Fibroblast of skin of right quadriceps (primary cell): Measurements from ENCODE around the gene WWOX.

Source experiments
- DNase-seq: peaks from one replicate; pipeline ENCODE4 v3.0.0-alpha.2; 2013

Gene WWOX

DNA sequence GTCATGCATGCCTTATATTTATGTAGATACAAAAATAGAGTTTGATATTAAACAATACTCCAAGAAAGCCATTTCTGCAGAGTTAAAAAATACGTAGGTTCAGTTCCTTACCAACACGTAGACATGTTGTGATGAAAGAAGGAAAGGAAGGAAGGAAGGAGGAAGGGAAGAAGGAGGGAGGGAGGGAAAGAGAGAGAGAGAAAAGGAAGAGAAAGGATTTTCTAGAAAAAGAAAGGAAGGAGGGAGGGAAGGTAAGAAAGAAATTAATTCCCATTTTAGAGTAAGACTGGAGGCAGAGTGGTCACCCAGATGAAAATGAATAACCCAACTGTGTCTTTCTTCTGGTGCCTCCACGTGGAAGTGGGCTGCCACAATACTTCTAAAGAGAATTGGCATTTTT lies 652.1 kb downstream of the WWOX start:
- no peak for DNase-seq

DNA sequence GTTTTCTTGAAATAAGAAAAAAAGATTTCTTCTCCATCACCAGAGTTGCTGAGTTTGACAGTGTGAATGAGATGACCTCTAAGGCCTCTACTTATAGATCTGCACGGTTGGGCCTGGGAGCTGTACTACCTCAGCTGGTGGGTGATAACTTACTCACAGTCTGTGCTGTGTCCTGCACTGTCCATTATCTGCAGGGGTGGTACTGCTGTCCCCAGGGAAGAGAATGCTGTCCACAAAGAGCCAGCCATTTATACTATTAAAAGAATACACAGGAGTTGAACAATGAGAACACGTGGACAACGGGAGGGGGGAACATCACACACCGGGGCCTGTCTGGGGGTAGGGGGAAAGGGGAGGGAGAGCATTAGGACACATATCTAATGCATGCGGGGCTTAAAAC lies 655.3 kb downstream of the WWOX start:
- DNase-seq: no peak

DNA sequence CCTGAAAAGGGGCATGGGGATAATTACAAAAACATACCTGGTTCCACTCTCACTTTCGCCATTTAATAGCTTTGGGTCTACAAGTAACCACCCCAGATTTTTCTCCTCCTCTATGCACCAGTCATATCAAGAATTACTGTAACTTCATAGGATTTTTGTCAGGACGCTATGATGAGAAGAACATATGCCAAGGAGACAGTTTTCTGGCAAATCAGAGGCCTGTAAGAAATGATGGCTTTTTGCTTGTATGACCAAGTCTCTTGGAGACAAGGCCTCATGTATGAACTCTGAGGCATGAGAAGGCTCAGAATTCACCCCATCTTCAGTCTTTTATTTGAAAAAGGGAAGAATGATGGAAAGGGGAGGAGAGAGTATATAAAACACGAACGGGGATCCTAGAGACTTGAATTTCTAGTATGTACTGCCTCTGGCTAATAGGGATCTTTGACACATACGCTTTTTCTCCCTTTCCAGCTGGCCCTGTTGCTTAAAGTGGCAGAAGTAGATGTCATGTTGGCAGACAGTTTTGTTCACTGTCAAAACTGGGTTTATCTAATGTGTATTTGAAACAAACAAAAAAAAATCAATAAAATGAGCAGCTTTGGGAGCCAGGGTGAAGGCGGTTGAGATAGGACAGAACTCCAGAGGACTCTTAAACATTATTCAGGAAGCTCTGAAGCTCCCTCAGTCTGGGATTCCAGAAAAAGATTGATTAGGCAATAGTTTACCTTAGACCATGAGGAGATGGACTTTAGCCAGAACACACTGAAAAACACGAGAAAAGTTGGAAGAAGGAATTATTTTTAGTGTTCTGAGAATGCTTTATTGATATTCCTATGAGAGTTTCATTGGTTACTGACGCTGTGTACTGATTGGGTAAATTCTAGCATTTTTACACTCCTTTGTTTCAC lies 656.6 kb downstream of the WWOX start:
- DNase-seq: no peak

DNA sequence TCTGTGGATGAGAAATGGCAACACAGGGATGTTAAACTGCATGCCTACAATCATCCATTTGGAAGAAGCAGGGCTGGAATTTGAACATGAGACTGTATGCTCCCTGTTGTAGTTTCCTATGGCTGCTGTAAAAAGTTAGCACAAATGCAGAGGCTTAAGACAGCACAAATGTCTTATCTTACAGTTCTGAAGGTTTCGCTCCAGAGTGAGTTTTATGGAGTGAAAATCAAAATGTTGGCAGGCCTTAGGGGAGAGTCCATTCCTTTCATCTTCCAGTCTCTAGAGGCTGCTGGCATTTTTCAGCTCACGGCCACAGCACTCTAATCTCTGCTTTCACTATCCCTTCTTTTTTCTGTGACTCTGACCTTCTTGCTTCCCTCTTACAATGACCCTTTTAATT lies 660.1 kb downstream of the WWOX start:
- DNase-seq: no peak

DNA sequence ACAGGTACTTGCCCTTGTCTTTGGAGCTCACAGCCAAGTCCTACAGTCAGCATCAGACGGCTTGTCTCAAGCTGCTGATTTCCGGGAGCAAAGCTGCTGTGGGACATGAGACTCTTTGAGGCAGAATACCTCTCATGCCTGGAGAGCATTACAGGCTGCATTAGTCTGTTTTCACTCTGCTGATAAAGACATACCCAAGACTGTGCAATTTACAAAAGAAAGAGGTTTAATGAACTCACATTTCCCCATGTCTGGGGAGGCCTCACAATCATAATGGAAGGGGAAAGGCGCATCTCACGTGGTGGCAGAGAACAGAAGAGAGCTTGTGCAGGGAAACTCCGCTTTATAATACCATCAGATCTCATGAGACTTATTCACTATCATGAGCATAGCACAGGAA lies 661.2 kb downstream of the WWOX start:
- no peak for DNase-seq

DNA sequence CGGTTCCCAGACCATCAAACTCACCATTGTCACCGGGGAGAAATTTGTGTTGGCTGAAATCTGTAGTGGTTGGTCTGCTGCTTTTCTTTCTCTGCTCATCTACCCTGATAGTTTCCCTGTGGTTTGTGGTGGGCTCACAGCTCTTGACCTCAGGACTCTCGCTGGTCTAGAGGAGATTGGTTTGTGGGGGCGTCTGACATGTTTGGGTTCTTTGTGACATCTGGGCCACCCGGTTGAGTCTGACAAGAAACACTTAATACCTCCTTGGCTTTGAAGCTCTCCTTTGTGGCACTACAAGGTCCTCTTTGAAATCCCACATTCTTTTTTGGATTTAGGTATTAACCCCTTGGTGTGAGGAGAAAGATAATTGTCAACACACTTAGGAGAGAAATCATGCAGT lies 662.0 kb downstream of the WWOX start:
- no peak for DNase-seq

DNA sequence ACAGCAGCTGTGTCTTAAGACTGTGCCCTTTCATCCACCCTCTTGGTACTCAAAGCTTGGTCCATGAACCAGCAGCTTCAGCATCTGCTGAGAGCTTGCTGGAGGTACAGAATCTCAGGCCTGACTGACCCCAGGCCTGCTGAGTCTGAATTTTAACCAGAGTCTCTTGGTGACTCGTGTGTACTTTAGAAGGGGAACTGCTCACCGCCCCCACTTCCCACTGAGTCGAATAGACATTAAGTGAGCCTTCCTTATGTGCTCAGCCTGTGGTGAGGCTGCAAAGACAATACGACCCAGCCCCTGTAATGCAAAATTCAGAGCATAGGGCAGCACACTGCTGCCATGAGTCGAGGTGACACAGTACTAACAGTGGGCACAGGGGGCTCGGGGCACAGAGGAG lies 662.8 kb downstream of the WWOX start:
- no peak for DNase-seq

DNA sequence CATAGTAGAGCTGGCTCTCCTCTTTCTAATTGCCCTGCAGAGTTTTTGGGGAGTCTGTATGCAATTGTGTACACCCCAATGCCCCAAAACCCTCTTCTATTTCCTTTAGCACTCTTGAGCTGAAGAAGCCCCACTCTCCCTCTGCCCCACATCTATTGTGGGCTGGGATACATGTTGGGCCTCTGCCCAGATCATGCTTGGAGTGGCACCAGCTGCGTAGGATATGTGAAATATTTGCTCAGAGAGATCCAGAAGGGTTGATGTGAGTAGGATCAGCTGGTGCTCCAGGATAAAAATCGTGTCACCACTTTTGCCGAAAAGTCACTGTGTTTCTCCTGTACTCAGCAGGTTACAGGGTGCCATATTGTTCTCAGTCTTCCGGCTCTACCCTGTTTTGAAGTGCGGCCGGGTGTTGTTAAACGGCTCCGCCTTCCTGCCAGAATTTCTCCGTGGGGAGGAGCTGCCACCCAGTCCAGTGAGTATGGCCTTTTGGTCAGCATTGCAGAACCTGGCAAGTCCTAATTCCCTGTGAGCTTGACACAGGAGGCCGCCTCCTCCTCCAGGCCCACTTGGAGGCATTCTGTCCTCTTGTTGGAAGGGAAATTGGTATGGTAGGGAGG lies 664.5 kb downstream of the WWOX start:
- no peak for DNase-seq

DNA sequence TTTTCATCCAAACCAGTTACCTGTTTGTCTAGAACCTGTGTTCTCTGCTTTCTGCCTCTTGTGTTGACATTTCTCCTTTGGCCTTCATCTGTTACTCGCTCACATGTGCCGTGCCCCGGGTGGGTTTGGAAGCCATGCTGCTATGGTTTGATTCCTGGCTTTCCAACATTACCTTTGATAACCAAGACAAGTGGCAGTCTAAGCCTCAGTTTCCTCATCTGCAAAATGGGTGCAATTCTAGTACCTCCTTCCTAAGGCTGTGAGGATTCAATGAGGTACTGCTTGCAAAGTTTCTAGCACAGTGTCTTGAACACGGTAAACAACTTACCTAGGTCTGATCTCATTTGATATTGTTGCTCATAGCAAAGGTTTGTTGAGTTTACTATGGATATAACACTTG lies 665.0 kb downstream of the WWOX start:
- no peak for DNase-seq

DNA sequence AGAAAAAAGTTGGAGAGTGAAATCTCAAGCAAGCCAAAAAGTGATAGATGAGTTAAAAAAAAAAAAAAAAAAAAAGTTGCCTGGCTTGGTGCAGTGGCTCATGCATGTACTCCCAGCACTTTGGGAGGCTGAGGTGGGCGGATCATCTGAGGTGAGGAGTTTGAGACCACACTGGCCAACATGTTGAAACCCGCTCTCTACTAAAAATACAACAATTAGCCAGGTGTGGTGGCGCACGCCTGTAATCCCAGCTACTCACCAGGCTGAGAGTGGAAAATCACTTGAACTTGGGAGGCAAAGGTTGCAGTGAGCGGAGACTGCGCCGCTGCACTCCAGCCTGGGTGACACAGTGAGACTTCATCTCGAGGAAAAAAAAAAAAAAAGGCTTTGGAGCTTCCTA lies 668.8 kb downstream of the WWOX start:
- no peak for DNase-seq

DNA sequence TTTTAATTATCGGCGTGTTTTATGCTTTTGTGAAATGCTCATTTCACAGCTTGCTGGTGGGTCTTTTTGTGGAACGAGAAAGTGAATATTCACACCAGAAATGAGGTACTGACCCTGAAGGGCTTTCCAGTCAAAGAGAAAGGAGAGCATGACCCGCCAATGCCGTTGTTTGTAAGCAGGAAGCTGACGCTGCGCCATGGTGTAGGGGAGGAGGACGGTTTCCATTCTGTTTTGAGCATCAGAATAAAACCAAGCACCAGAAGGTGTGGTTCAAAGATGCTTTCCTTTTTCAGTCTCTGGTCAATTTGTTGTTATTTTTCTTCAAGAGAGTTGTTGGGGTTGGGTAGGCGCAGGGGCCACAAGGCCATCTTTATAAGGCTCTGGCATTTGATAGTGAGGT lies 669.3 kb downstream of the WWOX start:
- DNase-seq: no peak

DNA sequence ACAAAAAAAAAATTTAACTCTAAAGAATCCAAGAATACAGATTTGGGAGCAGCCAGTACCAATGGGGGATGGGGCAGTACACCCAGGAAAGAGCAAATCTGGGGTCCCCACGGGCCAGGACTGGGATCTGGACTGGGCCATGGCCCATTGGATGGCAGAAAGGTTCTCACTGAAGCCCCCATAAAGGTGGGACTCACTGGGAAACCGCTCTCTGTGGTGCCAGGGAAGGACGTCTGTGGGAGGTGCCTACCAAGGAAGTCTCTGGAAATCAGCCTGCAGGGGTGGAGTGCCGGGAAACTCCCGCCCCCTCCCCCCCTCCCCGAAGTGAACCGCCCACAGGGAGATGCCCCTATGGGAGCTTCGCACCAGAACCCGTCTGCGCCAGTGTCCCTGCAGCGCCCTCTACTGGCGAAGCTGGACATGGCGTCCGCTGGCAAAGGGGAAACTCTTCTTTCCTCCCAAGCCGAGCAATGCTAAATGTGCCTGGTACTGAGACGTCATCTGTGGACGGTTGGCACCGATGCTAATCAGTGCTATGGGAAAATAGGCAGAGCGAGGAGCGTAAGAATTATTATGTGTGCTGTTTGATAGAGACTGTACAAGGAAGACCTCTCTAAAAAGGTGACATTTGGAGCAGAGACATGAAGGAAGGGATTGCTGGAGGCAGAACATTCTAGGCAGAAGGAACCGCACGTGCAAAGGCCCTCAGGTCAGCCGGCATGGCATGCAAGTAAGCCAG lies 671.1 kb downstream of the WWOX start:
- DNase-seq: peak; percentile 23

DNA sequence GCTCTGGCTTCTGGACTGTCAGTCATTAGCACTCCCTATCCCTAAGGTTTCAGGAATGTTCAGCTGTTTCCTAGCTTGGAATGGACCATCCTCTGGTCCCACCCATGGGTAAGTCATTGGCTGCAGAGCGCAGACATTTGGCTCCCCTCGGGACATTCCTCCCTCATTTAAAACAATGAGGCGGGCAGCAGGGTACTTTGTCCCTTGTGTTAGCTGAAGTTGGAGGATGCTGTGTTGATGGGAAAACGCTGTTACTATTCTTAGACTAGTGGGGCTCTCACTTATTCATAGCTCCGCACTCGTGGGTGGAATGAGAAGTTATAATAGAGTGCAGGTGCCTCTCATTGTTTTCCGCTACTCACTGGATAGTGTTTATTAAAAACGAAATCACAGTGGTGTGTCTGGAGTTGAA lies 673.8 kb downstream of the WWOX start:
- no peak for DNase-seq

DNA sequence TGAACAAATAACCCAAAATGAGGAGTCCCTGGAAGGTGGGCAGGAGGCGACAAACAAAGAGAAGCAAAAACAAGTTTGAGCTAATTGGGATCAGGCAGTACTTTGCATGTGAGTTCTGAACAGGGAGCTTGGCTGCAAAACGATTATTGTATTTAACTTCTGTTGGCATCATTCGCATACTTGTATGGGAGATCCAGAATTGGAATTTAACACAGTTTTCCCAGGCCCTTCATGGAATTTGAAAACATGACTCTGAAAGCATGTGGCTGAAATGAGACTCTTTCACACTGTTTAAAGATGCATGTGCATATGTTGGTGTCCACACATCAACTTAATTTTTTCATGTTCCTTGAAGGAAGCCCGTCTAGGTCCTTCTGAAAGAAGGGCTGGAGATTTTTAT lies 674.3 kb downstream of the WWOX start:
- DNase-seq: no peak

DNA sequence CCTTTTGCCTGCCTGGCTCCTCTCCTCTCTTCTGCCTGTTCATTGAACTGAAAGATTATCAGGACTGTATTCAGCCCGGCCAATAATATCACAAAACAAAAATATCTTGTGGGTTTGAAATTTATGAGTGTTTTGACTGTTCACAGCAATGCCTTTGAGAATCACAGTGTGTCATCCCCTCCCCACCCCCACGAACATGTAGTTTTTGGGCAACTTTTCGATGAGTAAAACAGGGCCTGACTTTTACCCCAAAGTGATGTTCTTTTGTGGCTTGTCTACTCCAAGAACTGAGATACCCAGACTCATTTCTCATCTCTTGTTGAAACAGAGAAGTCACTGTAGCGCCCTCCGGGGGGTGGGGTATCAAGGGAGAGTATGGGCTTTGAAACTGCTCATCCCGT lies 675.7 kb downstream of the WWOX start:
- DNase-seq: no peak

DNA sequence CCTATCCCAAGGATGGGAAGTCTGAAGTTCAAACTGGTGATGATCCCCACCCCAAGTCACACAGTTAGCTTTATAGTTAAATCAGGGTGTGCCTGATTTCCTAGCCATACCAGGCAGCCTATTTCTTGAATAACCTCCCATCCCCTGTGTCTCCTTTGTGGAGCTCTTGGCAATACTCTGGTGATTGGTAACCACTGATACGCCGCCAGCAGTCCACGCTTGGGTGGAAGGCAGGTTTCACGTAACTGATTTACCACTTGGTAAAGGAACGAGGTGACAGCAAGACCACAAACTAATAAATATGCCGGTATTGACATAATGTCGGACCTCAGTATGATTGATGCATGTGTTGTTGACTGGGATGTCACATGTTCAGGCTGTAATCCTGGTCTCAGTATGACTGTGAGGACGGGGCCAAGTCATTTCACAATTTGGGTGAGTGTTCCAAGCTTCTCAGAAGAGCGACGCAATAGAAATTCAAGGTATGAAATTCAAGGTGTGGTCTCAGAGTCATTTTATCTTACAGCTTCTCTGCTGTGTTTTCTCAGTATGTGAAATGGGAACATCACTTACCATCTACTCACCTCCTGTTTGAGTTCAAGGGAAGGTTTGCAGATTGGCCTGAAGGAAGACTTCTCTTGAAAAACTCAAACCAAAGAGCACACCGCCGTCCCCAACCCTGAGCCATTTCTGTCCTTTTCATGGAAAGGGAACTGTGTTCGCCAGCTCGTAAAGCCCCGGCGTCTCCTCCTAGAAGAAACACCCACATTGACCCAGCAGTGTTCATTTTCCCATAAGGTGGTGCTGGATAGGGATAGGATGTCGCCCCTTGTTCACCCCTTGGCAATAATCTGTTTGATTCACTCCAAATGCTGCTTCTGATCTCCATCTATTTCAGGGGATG lies 678.9 kb downstream of the WWOX start:
- no peak for DNase-seq

DNA sequence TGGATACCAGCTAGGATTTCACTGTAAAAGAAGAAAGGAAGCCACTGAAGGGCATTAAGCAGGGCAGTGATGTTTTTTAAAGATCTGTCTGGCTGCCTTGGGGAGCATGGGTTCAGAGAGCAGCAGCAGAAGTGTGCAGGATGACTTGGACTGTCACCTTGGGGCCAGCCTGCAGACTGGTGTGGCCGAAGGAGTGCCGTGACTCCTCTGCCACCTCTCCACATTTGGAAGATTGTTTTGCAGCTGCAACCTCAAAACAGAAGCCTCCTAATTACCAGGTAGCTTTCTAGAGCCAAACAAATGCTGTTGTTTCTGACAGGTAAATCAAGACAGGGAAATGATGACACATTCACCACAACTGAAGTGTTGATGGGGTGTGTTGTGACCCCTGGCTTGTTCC lies 681.4 kb downstream of the WWOX start:
- no peak for DNase-seq

DNA sequence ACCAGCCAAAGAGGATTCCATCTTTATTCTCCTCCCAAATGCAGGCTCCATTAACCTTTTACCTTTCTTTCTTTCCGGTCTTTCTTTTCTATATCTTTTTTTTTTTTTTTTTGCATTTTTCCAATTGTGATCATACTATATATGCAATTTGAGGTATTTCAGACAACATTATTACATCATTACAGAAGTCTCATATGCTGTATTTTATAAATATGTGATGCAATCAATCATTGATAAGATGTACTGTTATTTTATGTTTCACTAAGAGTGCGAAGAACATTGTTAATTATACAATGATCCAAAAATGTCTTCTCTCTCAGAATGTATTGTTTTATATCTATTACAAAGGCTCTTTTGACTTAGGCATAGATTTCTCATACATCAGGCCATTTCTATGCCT lies 683.1 kb downstream of the WWOX start:
- DNase-seq: no peak

DNA sequence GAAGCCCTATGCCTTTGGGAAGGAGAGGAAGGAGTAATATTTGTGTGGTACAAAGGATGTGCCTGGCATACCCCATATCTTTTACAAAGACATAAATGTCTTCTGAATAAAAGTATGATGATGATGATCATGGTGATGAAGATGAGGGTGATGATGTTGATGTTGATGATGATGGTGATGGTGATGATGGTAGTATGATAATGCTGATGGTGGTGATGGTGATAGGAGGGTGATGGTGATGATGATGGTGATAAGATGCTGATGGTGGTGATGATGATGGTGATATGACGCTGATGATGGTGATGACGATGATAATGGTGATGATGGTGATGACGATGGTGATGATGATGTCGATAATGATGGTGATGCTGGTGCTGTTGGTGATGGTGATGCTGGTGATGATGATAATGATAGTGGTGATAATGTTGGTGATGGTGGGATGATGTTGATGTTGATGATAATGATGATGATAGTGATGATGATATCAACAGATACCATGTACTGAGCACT lies 684.2 kb downstream of the WWOX start:
- no peak for DNase-seq

DNA sequence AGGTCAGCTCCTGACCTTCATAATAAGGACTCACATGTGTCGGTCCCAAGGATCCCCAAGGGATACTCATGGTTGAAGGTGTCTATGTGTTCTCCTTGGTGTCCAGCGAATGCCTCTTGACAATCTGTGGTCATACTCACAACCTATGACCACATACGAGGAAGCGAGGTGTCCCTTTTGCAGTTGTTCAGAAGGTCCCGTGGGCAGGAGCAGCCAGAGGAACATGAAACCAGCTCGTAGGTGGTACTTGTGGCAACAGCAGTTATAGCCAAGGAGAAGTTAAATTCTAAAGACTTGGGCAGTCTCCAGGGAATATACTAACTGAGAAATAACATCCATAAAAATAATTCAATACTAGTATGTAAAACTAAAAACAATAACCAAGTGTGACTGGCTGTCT lies 685.3 kb downstream of the WWOX start:
- DNase-seq: no peak

DNA sequence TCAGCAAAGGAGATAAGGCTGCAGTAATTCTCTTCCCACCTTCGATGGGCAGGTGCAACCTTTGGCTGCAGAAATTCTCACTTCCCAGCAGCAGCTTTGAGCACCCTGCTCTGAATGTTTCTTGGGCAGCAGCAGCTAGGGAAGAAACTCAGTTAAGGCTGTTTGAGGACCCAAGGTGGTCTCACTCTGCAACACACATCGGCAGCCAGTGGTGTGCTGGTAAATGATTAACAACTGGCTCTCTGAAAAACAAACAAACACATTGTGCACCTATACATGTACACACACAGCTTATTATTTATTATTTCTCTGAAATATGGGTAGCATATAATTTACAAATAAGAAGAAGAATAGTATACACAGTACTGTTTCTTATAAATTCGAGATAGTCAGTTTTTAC lies 685.8 kb downstream of the WWOX start:
- DNase-seq: no peak

DNA sequence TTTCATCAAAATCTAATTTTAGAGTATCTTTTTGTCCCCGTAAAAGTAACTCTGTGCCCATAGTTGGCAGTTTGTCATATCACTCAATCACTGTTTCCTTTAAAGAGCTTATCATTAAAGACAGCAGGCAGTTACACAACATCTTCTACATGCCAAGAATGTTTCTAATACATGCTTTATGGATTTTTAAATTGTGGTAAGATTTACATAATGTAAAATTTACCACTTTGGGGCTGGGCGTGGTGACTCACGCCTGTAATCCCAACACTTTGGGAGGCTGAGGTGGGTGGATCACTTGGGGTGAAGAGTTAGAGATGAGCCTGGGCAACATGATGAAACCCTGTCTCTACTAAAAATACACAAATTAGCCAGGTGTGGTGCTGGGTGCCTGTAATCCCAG lies 687.2 kb downstream of the WWOX start:
- DNase-seq: no peak

DNA sequence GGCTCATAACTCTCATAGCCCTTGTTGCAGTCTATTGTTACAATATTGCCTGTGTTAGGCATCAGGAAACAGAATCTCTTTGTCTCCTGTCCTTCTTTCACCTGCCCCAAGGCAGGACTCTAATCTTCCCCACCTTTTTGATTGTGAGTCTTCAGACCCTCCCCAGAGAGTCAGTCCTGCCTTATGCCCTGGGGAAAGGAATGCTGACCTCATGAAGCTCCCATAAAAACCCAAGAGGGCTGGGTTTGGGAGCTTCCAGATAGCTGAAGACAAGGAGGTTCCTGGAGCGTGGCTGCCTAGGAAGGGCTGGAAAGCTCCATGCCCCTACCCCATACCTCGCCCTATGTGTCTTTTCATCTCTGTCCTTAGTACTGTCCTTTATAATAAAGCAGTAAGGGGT lies 688.8 kb downstream of the WWOX start:
- DNase-seq: no peak
